ENCODE measurements around the gene FAM111A. TPM values are rescaled to one million over a fixed set of nuclear protein-coding genes. Genes with fewer than 3 reads are reported as not detected.

The FAM111A gene
- total and polyA plus RNA-seq, 7 donors = 0.91 to 5.2 (median 3.1) TPM

GRCh38 chr11:59176330-59176729, 33.7 kb downstream of the FAM111A start:
- Histone ChIP-seq H3K27ac (no peak overlapping the region), H3K4me1 (no peaks in the 10 kb centered on the region), H3K4me3 (no peak overlapping the region), H3K36me3 (ENCODE audit: insufficient read depth in 1 of 2, low read depth in 1 of 2) (no peaks in the 10 kb centered on the region), H3K9me3 (no peaks in the 10 kb centered on the region), H3K27me3 (ENCODE audit: insufficient read depth in 3 of 3, low read length in 2 of 3) (peaks cover 0 to 27% (median 4%) of the 10 kb centered on the region in 3 donors)
- no peak for TF ChIP-seq CTCF (IDR thresholded peaks at IDR 0.05)
- ATAC-seq (no peak), DNase-seq (no peak)
- intact Hi-C loops (cut with DNase I) = loop anchor here in 1 of 2 donors (10.0 kb wide), 2 partner anchors 248 to 498 kb away; partner anchors contain the start of gene OR5A2
- WGBS, 3 donors = 67 to 81% (median 75%) methylated on average over 7 of the region's 7 CpGs

- H3K9me3 ChIP-seq = no peaks in the 10 kb centered on the region
- no peak overlapping the region for H3K27ac ChIP-seq
- DNase-seq (no peak), ATAC-seq (no peak)
- H3K4me3 ChIP-seq = no peak overlapping the region
- H3K27me3 ChIP-seq (ENCODE audit: insufficient read depth in 3 of 3, low read length in 2 of 3) = peaks cover 0 to 13% (median 2%) of the 10 kb centered on the region in 3 donors
- intact Hi-C loops (cut with DNase I) = loop anchor here in 1 of 2 donors (10.0 kb wide), 2 partner anchors 246 to 496 kb away; partner anchors contain the start of gene OR5A2
- no peaks in the 10 kb centered on the region for H3K4me1 ChIP-seq
- no peaks in the 10 kb centered on the region for H3K36me3 ChIP-seq (ENCODE audit: insufficient read depth in 1 of 2, low read depth in 1 of 2)
- no peak for TF ChIP-seq CTCF (IDR thresholded peaks at IDR 0.05)
Observed at GRCh38 chr11:59178402-59178801, 35.7 kb downstream of the FAM111A start.

GRCh38 chr11:59179121-59179520, 36.5 kb downstream of the FAM111A start:
- no peaks in the 10 kb centered on the region for H3K9me3 ChIP-seq
- no peaks in the 10 kb centered on the region for H3K36me3 ChIP-seq (ENCODE audit: insufficient read depth in 1 of 2, low read depth in 1 of 2)
- H3K27ac ChIP-seq = no peak overlapping the region
- ATAC-seq = no peak
- DNase-seq = no peak
- peaks cover 0 to 6% (median 0%) of the 10 kb centered on the region in 3 donors for H3K27me3 ChIP-seq (ENCODE audit: insufficient read depth in 3 of 3, low read length in 2 of 3)
- 79 to 93% (median 82%) methylated on average over 2 of the region's 2 CpGs for WGBS, 3 donors
- no peaks in the 10 kb centered on the region for H3K4me1 ChIP-seq
- intact Hi-C loops (cut with DNase I) = loop anchor here in 1 of 2 donors (10.0 kb wide), 2 partner anchors 246 to 496 kb away; partner anchors contain the start of gene OR5A2
- TF ChIP-seq CTCF (IDR thresholded peaks at IDR 0.05) = no peak
- H3K4me3 ChIP-seq = no peak overlapping the region

- 72 to 84% (median 76%) methylated on average over 2 of the region's 2 CpGs for WGBS, 3 donors
- no peak for TF ChIP-seq CTCF (IDR thresholded peaks at IDR 0.05)
- no peak for DNase-seq
- Histone ChIP-seq H3K9me3 (no peaks in the 10 kb centered on the region), H3K27ac (no peak overlapping the region), H3K4me3 (no peak overlapping the region), H3K4me1 (no peaks in the 10 kb centered on the region), H3K36me3 (ENCODE audit: insufficient read depth in 1 of 2, low read depth in 1 of 2) (no peaks in the 10 kb centered on the region), H3K27me3 (ENCODE audit: insufficient read depth in 3 of 3, low read length in 2 of 3) (no peaks in the 10 kb centered on the region)
- intact Hi-C loops (cut with DNase I) = no loop called here
- no peak for ATAC-seq
Observed at GRCh38 chr11:59180168-59180776, 37.6 kb downstream of the FAM111A start.

GRCh38 chr11:59180907-59181306, 38.3 kb downstream of the FAM111A start:
- ATAC-seq (no peak), DNase-seq (no peak)
- Histone ChIP-seq H3K4me1 (no peaks in the 10 kb centered on the region), H3K9me3 (no peaks in the 10 kb centered on the region), H3K27ac (no peak overlapping the region), H3K4me3 (no peak overlapping the region), H3K27me3 (ENCODE audit: insufficient read depth in 3 of 3, low read length in 2 of 3) (no peaks in the 10 kb centered on the region), H3K36me3 (ENCODE audit: insufficient read depth in 1 of 2, low read depth in 1 of 2) (no peaks in the 10 kb centered on the region)
- TF ChIP-seq CTCF (IDR thresholded peaks at IDR 0.05) = no peak
- 89 to 96% (median 92%) methylated on average over 2 of the region's 2 CpGs for WGBS, 3 donors
- intact Hi-C loops (cut with DNase I) = no loop called here

Data from psoas muscle (tissue), 8 donors.